HepG2 (cell line): ENCODE measurements around the gene HOXC12. TPM values are rescaled to one million over a fixed set of nuclear protein-coding genes. Genes with fewer than 3 reads are reported as not detected.
A peak's percentile ranks its signal among the peaks of the same experiment; 100 is the strongest.

Source experiments
- ATAC-seq: fragments of 200-7000 bp; cut with Tn5 transposase; 3 replicates; pipeline ENCODE4 v1.9.1; 2020; ENCODE audit warnings: mild to moderate bottlenecking, moderate library complexity
- BruUV-seq: library from RNA; stranded (reverse); fragments of 400-500 nt; replicated peaks from 2 replicates; lab custom pipeline; 2021; lab: Mats Ljungman, UMichigan
- CTCF ChIA-PET: fragments of 300-600 bp; formaldehyde crosslinking; extraction: SDS; loops from one replicate; lab custom pipeline; 2021; ENCODE audit warnings: low total read pairs, inconsistent platforms, low intra/inter-chr PET ratio; lab: Yijun Ruan, JAX
- POLR2A ChIA-PET: fragments of 350-600 bp; sonication (Branson Sonifier 250); formaldehyde crosslinking; loops from one replicate; lab custom pipeline; 2020; ENCODE audit warnings: antibody characterized with exemption, inconsistent platforms; lab: Yijun Ruan, JAX
- DNase-seq: peaks from one replicate; pipeline ENCODE4 v3.0.0-alpha.2; 2015; ENCODE audit warnings: low spot score
- FAIRE-seq: peaks from 3 replicates; lab custom pipeline; 2011; peaks lifted over from hg19 to GRCh38; lab: Jason Lieb, UNC
- H2AFZ ChIP-seq: one replicate; pipeline ENCODE4 v1.6.1; 2011; ENCODE audit warnings: low read length, inconsistent platforms
- H3K27ac ChIP-seq: fragments of 300-600 bp; 3 replicates; pipeline ENCODE4 v1.8.0; 2011; ENCODE audit warnings: mixed run types, mild to moderate bottlenecking, mixed read lengths, low read length, inconsistent platforms; ENCODE audit not compliant: insufficient read depth; ENCODE audit errors: extremely low read length
- H3K27me3 ChIP-seq, 2 experiments: fragments of 200-600 bp in 1 of 2; 2 replicates in 1 of 2; 3 replicates in 1 of 2; pipeline versions ENCODE4 v1.6.0 to v1.8.0; 2011; ENCODE audit warnings: low read length in 2 of 2, mild to moderate bottlenecking in 2 of 2, moderate library complexity in 2 of 2, inconsistent platforms in 1 of 2; ENCODE audit not compliant: insufficient read depth in 2 of 2, control insufficient read depth in 1 of 2
- H3K36me3 ChIP-seq, 2 experiments: fragments of 200-600 bp in 1 of 2; replicated peaks in 1 of 2; 2 replicates in 1 of 2; 3 replicates in 1 of 2; pipeline versions ENCODE4 v1.5.1 to v1.8.0; 2011; ENCODE audit warnings: low read length in 2 of 2, inconsistent platforms in 1 of 2; ENCODE audit not compliant: insufficient read depth in 2 of 2, control insufficient read depth in 1 of 2
- H3K4me1 ChIP-seq: 2 replicates; pipeline ENCODE4 v1.5.1; 2012; ENCODE audit warnings: low read length, inconsistent platforms; ENCODE audit not compliant: insufficient read depth
- H3K4me2 ChIP-seq: 2 replicates; pipeline ENCODE4 v1.6.0; 2011; ENCODE audit warnings: low read depth, low read length, inconsistent platforms
- H3K4me3 ChIP-seq, 3 experiments: fragments of 200-600 bp in 1 of 3; sonication (generic), shearing (Covaris generic) in 1 of 3; replicated peaks in 1 of 3; 2 replicates each; pipeline ENCODE4 v1.5.1; 2011 to 2016; ENCODE audit warnings: low read length in 3 of 3, inconsistent platforms in 2 of 3, low read depth in 2 of 3, mild to moderate bottlenecking in 2 of 3, control low read depth in 1 of 3, mixed read lengths in 1 of 3; ENCODE audit not compliant: insufficient read depth in 1 of 3
- H3K79me2 ChIP-seq: one replicate; pipeline ENCODE4 v1.6.1; 2011; ENCODE audit warnings: low read length, inconsistent platforms; ENCODE audit not compliant: insufficient read depth
- H3K9ac ChIP-seq: 2 replicates; pipeline ENCODE4 v1.6.0; 2011; ENCODE audit warnings: mild to moderate bottlenecking, low read depth, low read length, inconsistent platforms; ENCODE audit not compliant: insufficient read depth
- H3K9me3 ChIP-seq: 2 replicates; pipeline ENCODE4 v1.5.1; 2012; ENCODE audit warnings: mild to moderate bottlenecking, low read length
- H4K20me1 ChIP-seq: 2 replicates; pipeline ENCODE4 v1.6.0; 2011; ENCODE audit warnings: inconsistent platforms, mild to moderate bottlenecking, low read length, moderate library complexity; ENCODE audit not compliant: insufficient read depth
- EZH2 ChIP-seq: conservative IDR thresholded peaks from 2 replicates; pipeline ENCODE4 v1.6.1; 2012; ENCODE audit warnings: mild to moderate bottlenecking, low read depth, low read length, moderate library complexity
- HNRNPK ChIP-seq: fragments of 200-400 bp; formaldehyde crosslinking; IDR thresholded peaks from 2 replicates; pipeline ENCODE4 v1.6.1; 2018; ENCODE audit warnings: low read length, low read depth, moderate library complexity, mild to moderate bottlenecking; ENCODE audit not compliant: poor library complexity, severe bottlenecking
- HOXA5 ChIP-seq: sonication (generic); formaldehyde crosslinking; IDR thresholded peaks from 2 replicates; pipeline ENCODE4 v1.4.0; 2020; ENCODE audit warnings: missing genetic modification reagents
- ZFP41 ChIP-seq: sonication (generic); formaldehyde crosslinking; IDR thresholded peaks from 2 replicates; pipeline ENCODE4 v1.4.0; 2020; ENCODE audit warnings: mild to moderate bottlenecking, missing genetic modification reagents, borderline replicate concordance
- ZNF564 ChIP-seq: sonication (generic); formaldehyde crosslinking; IDR thresholded peaks from 2 replicates; pipeline ENCODE4 v1.8.1; 2023; ENCODE audit warnings: mild to moderate bottlenecking, missing genetic modification reagents
- WGBS: methylation state at CpG from one replicate; pipeline ENCODE4 v1.1.6; 2017; ENCODE audit warnings: low lambda C conversion rate; 5-methylcytosine and 5-hydroxymethylcytosine counted together
- in situ Hi-C: cut with HindIII; loops from 2 replicates; pipeline ENCODE4 v1.10.0; 2017; ENCODE audit warnings: low pct_unique_long_range_greater_than_20kb; ENCODE audit not compliant: extremely low pct_ligation_motif_present
- intact Hi-C: fragments of 100-400 bp; cut with micrococcal nuclease; formaldehyde crosslinking; loops from one replicate; pipeline ENCODE4 v1.10.0; 2022; ENCODE audit not compliant: unreplicated experiment
- polyA plus RNA-seq, 8 experiments: library from polyadenylated mRNA; depleted of rRNA in 3 of 8; stranded (reverse) in 7 of 8; unstranded in 1 of 8; fragments of >200 nt; fragmentation: Illumina TruSeq in 4 of 8; extraction: Trizol in 4 of 8; gene quantifications; 2 replicates each; pipeline versions ENCODE4 v1.2.1 to v1.2.3, GENCODE V29; 2011 to 2016; ENCODE audit warnings: low read depth in 4 of 8, missing spikeins in 1 of 8, mixed read lengths in 1 of 8; ENCODE audit not compliant: insufficient read depth in 1 of 8
- total RNA-seq, 5 experiments: library from RNA; depleted of rRNA; stranded (reverse); fragments of >200 nt; fragmentation: Illumina TruSeq; extraction: Trizol; gene quantifications; 2 replicates each; pipeline ENCODE4 v1.2.3, GENCODE V29; 2016; ENCODE audit warnings: low read depth in 1 of 5
- TF ChIP-seq, protein P1 (sequence below): sonication (generic); formaldehyde crosslinking; IDR thresholded peaks from 2 replicates; pipeline ENCODE4 v1.4.0; 2020; ENCODE audit warnings: mild to moderate bottlenecking, missing genetic modification reagents
- TF ChIP-seq, protein P2 (sequence below): sonication (generic); formaldehyde crosslinking; IDR thresholded peaks from 2 replicates; pipeline ENCODE4 v1.4.0; 2020; ENCODE audit warnings: missing genetic modification reagents

The HOXC12 gene
- total and polyA plus RNA-seq, 2 of the 13 experiments (the other 11 are each of a cell fraction or from before 2014, with no cell fraction given): not detected

DNA sequence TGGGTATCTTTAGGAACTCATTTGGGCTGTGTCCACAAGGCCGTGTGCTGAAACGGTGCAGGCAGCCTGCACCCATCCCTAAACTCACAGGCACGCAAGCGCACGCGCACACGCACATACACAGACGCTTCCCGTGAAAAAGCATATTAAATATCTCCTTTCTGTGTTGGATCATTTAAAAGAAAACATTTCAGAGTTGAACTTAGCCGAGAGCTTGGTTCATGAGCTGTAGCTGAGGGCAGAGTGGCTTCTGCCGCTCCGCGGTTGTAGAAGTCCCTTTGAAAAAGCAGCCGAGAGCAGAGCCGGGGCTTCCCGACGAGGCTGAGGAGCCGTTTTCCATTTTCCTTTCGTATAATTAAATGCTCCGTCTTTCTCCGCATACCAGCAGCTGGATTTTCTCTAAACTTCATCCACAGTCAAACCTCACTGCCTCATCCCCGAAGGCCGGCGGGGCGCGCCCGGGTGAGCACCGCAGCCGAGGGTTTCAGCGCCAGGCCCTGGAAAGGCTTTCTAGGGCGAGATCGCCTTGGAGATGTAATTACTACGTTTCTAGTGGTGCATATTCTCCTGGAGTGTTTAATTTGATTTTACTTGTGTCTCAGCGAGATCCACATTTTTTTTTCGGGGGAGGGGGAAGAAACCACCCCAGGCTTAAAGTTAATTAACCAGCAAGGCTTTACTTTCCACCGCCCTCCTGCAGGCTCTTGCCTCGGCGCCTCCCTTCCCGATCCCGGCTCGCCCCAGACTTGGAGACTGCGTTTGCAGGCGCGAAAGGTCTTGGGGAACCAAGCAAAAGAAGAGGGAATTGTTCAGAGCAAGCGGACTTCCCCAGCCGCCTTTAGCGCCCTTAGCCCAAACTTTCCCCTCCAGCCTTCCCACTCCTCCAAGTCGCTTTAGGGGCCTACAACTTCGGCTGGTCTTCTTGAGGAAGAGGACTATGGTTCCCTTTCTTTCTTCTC lies 19.0 kb upstream of the HOXC12 start:
- in situ Hi-C loops: loop anchor here (25.0 kb wide), 1 partner anchor 148 kb away; no protein-coding TSS in a partner anchor
- FAIRE-seq: no peak
- CTCF ChIA-PET: no interaction called here
- Histone ChIP-seq H3K4me1 (no peaks in the 10 kb centered on the region), H3K36me3 (no peaks in the 10 kb centered on the region), H3K9ac (no peak overlapping the region), H2AFZ (no peak overlapping the region), H3K4me3 (no peak overlapping the region), H3K9me3 (no peaks in the 10 kb centered on the region), H3K27ac (no peak overlapping the region), H3K79me2 (no peaks in the 10 kb centered on the region)
- TF ChIP-seq ZFP41 (no peak), HNRNPK (no peak), ZNF564 (no peak), EZH2 (0 out of 2 replicates have a peak, but pooled peaks have one; percentile 18)
- TF ChIP-seq, all 625 proteins: peak for 1
- DNase-seq: no peak
- no TSS peak for BruUV-seq
- peaks cover 7 to 94% of the 10 kb centered on the region in 2 experiments; a peak in 4 of 5 replicates for H3K27me3 ChIP-seq
- H4K20me1 ChIP-seq: no peaks in the 10 kb centered on the region
- WGBS: 49% methylated on average over 49 of the region's 49 CpGs
- intact Hi-C loops: no loop called here
- ATAC-seq: no peak
- H3K4me2 ChIP-seq: no peak overlapping the region
- POLR2A ChIA-PET: no interaction called here

DNA sequence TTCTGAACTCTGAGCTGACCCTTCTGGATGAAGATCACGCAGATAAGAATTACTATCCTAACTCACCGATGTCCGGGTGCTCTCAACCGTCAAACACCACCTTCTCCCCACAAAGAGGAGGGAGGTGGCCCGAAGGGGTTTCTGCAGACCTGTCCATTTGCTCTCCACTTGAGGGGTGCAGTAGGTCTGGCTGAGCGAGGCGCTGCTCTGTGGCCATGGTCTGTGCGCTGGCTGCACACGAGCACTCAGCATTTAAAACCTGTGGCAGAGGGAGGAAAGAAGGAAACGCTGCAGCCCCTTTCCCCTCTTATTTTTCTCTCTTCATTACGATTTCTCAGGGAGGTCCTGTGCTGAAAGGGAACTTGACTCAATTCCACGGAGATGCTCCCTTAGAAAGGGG lies 17.6 kb upstream of the HOXC12 start:
- H3K36me3 ChIP-seq: no peaks in the 10 kb centered on the region
- no TSS peak for BruUV-seq
- H3K4me3 ChIP-seq: no peak overlapping the region
- H2AFZ ChIP-seq: no peak overlapping the region
- ChIA-PET POLR2A (no interaction called here), CTCF (no interaction called here)
- no peak for ATAC-seq
- DNase-seq: no peak
- in situ Hi-C loops: loop anchor here (25.0 kb wide), 1 partner anchor 150 kb away; no protein-coding TSS in a partner anchor
- H3K27me3 ChIP-seq: peaks cover 7 to 94% of the 10 kb centered on the region in 2 experiments; a peak in 4 of 5 replicates
- no peak overlapping the region for H3K4me2 ChIP-seq
- no peak overlapping the region for H3K9ac ChIP-seq
- H3K9me3 ChIP-seq: no peaks in the 10 kb centered on the region
- H3K27ac ChIP-seq: no peak overlapping the region
- no peaks in the 10 kb centered on the region for H3K79me2 ChIP-seq
- intact Hi-C loops: no loop called here
- 26% methylated on average over 12 of the region's 12 CpGs for WGBS
- no peaks in the 10 kb centered on the region for H4K20me1 ChIP-seq
- no peak for FAIRE-seq
- H3K4me1 ChIP-seq: no peaks in the 10 kb centered on the region
- TF ChIP-seq, protein P1, sequence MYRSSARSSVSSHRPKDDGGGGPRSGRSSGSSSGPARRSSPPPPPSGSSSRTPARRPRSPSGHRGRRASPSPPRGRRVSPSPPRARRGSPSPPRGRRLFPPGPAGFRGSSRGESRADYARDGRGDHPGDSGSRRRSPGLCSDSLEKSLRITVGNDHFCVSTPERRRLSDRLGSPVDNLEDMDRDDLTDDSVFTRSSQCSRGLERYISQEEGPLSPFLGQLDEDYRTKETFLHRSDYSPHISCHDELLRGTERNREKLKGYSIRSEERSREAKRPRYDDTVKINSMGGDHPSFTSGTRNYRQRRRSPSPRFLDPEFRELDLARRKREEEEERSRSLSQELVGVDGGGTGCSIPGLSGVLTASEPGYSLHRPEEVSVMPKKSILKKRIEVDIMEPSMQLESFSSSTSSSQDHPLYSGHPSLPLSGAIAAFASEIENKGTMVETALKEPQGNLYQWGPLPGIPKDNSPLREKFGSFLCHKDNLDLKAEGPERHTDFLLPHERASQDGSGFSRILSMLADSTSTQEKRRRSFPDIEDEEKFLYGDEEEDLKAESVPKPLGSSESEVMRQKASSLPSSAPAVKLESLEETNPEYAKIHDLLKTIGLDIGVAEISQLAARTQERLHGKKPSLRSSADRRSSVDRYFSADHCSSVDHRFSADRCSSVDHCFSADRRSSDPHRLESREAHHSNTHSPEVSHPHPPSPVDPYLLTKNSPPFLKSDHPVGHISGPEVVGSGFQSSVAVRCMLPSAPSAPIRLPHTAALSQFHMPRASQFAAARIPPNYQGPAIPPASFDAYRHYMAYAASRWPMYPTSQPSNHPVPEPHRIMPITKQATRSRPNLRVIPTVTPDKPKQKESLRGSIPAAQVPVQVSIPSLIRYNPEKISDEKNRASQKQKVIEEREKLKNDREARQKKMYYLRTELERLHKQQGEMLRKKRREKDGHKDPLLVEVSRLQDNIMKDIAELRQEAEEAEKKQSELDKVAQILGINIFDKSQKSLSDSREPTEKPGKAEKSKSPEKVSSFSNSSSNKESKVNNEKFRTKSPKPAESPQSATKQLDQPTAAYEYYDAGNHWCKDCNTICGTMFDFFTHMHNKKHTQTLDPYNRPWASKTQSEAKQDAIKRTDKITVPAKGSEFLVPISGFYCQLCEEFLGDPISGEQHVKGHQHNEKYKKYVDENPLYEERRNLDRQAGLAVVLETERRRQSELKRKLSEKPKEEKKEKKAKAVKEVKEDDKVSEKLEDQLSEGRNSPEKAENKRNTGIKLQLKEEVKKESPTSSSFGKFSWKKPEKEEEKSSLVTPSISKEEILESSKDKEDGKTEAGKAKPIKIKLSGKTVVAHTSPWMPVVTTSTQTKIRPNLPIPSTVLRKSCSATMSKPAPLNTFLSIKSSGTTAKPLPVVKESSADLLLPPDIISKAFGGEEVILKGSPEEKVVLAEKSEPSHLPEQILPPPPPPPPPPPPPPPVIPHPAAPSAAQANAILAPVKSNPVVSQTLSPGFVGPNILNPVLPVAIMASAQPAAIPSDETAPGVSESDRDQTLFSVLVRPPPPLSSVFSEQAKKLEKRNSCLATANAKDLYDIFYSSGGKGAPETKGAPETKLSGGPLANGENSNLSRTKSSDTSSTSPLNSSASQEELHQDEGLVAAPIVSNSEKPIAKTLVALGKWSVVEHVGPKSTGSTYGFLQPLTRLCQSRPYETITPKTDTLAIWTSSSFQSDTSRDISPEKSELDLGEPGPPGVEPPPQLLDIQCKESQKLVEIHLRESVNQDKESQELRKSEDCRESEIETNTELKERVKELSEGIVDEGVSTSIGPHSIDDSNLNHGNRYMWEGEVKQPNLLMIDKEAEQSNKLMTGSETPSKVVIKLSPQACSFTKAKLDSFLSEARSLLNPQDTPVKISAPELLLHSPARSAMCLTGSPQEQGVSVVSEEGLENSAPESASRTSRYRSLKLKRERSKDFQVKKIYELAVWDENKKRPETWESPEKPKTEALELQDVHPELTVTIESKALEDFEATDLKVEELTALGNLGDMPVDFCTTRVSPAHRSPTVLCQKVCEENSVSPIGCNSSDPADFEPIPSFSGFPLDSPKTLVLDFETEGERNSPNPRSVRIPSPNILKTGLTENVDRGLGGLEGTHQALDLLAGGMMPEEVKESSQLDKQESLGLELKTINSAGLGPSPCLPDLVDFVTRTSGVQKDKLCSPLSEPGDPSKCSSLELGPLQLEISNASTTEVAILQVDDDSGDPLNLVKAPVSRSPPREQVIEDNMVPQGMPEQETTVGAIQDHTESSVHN (CRISPR knock-in tag): no peak
- TF ChIP-seq, protein P2, sequence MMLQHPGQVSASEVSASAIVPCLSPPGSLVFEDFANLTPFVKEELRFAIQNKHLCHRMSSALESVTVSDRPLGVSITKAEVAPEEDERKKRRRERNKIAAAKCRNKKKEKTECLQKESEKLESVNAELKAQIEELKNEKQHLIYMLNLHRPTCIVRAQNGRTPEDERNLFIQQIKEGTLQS (CRISPR knock-in tag): no peak
- TF ChIP-seq HOXA5 (CRISPR knock-in tag): no peak
